Lower leg skin (tissue), 4 donors: Measurements from ENCODE around the gene EFS. TPM values are rescaled to one million over a fixed set of nuclear protein-coding genes. Genes with fewer than 3 reads are reported as not detected.
"Not testable (repeated sequence)": the region's sequence is repeated elsewhere in the genome, so short reads cannot be mapped to it uniquely, and the experiment has no call there.

Experiments
- DNase-seq, 2 donors: peaks; one replicate each; pipeline ENCODE4 v3.0.0-alpha.2; 2019; ENCODE audit warnings: low spot score in 2 of 2
- H3K4me3 ChIP-seq: fragments of 200-600 bp; sonication (generic); 2 replicates; pipeline ENCODE4 v1.5.1; 2017; ENCODE audit warnings: mild to moderate bottlenecking, low read depth; ENCODE audit not compliant: poor library complexity, severe bottlenecking
- POLR2A ChIP-seq, 2 donors: fragments of 450-650 bp; IDR thresholded peaks; one replicate each; pipeline ENCODE4 v1.6.1; 2016 to 2017; ENCODE audit warnings: antibody characterized with exemption in 2 of 2, mild to moderate bottlenecking in 1 of 2, moderate library complexity in 1 of 2
- WGBS, 2 donors: methylation state at CpG; one replicate each; pipeline ENCODE4 v1.1.5; 2018; 5-methylcytosine and 5-hydroxymethylcytosine counted together
- intact Hi-C: fragments of 100-400 bp; cut with DNase I; formaldehyde crosslinking; loops from one replicate; pipeline ENCODE4 v1.15.0; 2023; ENCODE audit warnings: low total_unique reads
- total RNA-seq, 4 donors: library from RNA; depleted of rRNA; stranded (reverse); fragments of >200 nt; gene quantifications; one replicate each; pipeline ENCODE4 v1.1.0, GENCODE V29; 2016
- TF ChIP-seq, protein P1 (sequence below), 3 donors: fragments of 450-650 bp; IDR thresholded peaks; one replicate each; pipeline ENCODE4 v1.5.1; 2016; ENCODE audit warnings: antibody characterized with exemption in 3 of 3, mild to moderate bottlenecking in 3 of 3, moderate library complexity in 2 of 3

Gene EFS
- total RNA-seq, 4 donors from 2014 or later: 38.7 to 73.2 (median 53.5) TPM

DNA sequence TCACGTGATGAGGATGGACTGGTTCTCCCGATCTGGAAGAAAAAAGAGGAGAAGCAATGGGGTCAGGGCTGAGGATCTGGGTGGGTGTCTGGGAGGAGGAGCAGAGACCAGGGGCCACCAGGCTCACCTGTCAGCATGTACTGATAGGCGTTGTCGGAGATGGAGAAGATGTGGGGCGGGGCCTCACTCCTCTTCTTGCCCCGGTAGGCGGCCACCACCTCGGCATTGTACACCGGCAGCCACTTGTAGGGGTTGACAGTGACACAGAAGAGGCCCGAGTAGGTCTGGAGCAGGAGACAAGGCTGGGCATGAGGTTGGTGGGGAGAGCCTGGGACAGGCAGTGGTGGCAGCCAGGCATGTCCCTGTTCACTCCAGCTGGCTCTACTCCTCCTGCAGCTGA, 40.1 kb upstream of the EFS start:
- 72 to 76% methylated on average over 10 of the region's 10 CpGs for WGBS, 2 donors
- no peak overlapping the region for H3K4me3 ChIP-seq
- DNase-seq: no peak
- no peak for TF ChIP-seq POLR2A (IDR thresholded peaks at IDR 0.05)
- intact Hi-C loops: loop anchor here (5.0 kb wide), 1 partner anchor 1048 kb away; no protein-coding TSS in a partner anchor

DNA sequence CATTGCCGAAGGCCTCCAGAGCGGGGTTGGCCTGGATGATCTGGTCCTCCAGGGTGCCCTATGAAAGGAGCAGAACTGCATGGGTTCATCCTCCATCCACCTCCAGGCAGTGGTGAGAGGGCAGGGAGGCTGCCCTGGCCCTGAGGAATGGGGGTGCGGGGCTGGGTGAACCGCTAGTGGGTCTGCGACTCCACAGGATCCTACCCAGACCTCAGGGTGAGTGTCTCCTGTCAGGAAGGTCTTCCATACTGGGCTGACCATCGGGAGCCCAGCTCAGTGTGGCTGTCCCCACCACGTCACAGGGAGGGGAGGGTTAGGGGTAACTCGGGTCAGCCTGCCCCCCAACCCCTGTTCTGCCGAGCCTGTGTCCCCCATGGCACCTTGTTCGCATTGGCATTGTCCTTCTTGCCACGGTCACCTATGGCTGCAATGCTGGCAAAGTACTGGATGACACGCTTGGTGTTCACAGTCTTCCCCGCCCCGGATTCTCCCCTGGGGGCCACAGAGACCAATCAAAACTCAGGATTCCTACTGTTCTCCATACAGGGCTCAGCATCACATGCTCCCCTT, 39.4 kb upstream of the EFS start:
- no peak for DNase-seq
- TF ChIP-seq, protein P1, sequence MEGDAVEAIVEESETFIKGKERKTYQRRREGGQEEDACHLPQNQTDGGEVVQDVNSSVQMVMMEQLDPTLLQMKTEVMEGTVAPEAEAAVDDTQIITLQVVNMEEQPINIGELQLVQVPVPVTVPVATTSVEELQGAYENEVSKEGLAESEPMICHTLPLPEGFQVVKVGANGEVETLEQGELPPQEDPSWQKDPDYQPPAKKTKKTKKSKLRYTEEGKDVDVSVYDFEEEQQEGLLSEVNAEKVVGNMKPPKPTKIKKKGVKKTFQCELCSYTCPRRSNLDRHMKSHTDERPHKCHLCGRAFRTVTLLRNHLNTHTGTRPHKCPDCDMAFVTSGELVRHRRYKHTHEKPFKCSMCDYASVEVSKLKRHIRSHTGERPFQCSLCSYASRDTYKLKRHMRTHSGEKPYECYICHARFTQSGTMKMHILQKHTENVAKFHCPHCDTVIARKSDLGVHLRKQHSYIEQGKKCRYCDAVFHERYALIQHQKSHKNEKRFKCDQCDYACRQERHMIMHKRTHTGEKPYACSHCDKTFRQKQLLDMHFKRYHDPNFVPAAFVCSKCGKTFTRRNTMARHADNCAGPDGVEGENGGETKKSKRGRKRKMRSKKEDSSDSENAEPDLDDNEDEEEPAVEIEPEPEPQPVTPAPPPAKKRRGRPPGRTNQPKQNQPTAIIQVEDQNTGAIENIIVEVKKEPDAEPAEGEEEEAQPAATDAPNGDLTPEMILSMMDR (IDR thresholded peaks at IDR 0.05): no peak
- no peak for TF ChIP-seq POLR2A (IDR thresholded peaks at IDR 0.05)
- H3K4me3 ChIP-seq: no peak overlapping the region
- intact Hi-C loops: no loop called here
- 85 to 89% methylated on average over 14 of the region's 14 CpGs for WGBS, 2 donors

DNA sequence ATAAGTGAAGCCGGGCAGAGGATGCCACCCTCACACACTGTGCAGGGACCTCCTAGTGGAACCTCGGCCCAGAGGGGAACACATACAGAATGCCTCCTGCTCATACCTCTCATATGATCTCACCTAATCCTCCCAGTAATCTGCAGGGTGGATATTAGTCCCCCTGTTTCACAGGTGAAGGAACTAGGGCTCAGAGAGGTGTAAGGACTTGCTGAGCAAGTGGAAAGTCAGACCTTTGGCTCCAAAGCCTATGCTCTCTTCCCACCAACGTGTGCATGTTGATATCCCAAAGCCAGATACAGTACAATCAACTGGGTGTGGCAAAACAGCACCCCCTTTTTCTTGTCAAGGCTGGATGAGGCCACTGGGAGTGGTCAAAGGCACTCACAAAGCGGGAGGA, 38.9 kb upstream of the EFS start:
- intact Hi-C loops: no loop called here
- no peak overlapping the region for H3K4me3 ChIP-seq
- DNase-seq: no peak
- no peak for TF ChIP-seq POLR2A (IDR thresholded peaks at IDR 0.05)
- TF ChIP-seq, protein P1 (IDR thresholded peaks at IDR 0.05): no peak
- 64 to 75% methylated on average over 4 of the region's 4 CpGs for WGBS, 2 donors

DNA sequence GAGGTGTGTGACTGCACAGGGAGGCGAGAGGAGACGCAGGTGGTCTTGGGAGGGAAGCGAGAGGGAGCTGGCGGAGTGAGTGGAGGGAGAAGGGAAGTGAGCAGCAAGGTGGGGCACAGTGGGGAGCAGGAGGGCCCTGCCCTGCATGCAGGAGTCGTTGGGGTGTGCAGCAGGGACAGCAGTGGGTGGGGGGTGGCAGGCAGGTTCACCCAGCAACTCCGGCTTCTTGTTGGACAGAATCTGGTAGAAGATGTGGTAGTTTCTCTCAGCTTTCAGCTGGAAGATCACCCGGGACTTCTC, 38.1 kb upstream of the EFS start:
- DNase-seq: no peak
- H3K4me3 ChIP-seq: no peak overlapping the region
- intact Hi-C loops: no loop called here
- TF ChIP-seq POLR2A (IDR thresholded peaks at IDR 0.05): no peak
- TF ChIP-seq, protein P1 (IDR thresholded peaks at IDR 0.05): no peak
- 57 to 61% methylated on average over 7 of the region's 7 CpGs for WGBS, 2 donors

DNA sequence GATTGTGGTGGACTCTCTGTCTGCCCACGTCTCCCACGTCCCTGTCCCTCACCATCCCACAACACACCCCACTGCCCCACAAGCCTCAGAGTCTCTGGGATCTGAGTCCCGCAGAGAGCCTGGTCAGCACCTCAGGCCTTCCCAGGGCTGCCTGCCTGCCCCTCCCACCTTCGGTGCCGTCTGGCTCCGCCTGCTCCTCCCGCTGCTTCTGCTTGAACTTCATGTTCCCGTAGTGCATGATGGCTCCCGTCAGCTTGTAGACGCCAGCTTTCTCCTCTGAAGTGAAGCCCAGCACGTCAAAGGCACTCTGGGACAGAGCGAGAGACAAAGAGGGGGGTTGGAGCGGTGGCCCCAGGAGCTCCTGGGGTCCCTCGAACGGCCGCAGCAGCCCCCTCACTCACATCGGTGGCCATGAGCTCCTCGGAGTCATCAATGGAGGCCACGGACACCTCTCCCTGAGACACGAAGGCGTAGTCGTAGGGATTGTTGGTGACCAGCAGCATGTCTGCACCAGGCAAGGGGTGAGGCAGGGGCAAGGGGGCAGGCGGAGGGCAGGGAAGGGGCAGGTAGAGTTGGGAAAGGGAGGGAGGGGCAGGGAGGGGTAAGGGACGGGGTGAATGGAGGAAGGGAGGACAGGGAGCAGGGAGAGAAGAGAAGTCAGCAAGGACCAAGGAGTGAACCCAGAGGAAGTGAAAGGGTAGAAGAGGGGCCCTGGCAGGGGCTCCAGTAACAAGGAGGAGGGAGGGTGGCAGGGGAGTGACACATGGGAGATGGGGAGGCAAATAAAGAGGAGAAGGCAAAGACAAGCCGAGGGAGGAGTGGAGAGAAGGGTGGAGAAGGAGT, 37.5 kb upstream of the EFS start:
- no peak for TF ChIP-seq POLR2A (IDR thresholded peaks at IDR 0.05)
- TF ChIP-seq, protein P1 (IDR thresholded peaks at IDR 0.05): no peak
- whole genome bisulfite sequencing, 2 donors: 59 to 67% methylated on average over 25 of the region's 25 CpGs
- intact Hi-C loops: no loop called here
- no peak for DNase-seq
- H3K4me3 ChIP-seq: no peak overlapping the region

DNA sequence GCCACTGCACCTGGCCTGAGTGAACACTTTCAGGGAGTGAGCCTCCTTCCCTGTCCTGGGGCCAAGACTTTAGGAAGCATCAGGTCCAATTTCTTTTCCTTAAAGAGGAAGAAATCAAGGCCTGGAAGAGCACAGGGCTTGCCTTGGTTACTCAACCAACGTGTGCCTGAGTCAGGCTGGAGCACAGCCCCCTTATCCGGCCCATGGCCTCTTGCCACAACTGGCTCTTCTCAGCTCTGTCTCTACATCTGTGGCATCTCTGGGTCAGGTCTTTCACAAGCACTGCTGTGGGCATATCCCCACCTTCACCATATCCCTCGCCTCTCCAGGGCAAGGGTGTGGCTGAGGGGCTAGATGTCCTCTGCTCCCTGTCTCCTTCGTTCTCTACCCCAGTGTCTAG, 36.3 kb upstream of the EFS start:
- WGBS, 2 donors: 80 to 81% methylated on average over 4 of the region's 4 CpGs
- no peak for DNase-seq
- intact Hi-C loops: no loop called here

DNA sequence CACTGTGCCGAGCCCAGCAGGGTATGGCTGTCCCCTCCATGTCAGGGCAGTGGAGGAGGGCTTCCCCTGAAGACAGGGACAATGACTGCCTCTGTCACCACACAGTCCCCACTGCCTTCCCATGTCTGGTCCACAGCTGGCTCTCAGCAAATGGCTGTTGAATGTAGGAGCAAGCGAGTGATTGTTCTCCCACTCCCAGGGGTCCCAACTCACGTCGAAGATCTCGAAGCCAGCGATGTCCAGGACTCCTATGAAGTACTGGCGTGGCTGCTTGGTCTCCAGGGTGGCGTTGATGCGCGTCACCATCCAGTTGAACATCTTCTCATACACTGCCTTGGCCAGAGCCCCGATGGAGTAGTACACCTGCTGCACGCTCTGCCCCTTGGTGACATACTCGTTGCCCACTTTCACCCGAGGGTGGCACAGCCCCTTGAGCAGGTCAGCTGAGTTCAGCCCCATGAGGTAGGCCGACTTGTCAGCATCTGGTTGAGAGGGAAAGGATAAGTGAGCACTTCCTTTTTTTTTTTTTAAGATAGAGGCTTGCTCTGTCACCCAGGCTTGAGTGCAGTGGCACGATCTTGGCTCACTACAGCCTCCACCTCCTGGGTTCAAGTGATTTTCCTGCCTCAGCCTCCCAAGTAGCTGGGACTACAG, 35.7 kb upstream of the EFS start:
- H3K4me3 ChIP-seq, intact Hi-C loops, DNase-seq: not testable (repeated sequence)
- WGBS, 2 donors: 87 to 92% methylated on average over 16 of the region's 16 CpGs

More for the DNA sequence above, 36.3 kb upstream of the EFS start:
- no peak overlapping the region for H3K4me3 ChIP-seq
- TF ChIP-seq, protein P1 (IDR thresholded peaks at IDR 0.05): no peak
- no peak for TF ChIP-seq POLR2A (IDR thresholded peaks at IDR 0.05)
